OCI-LY7 (cell line): ENCODE results near the gene SLC9A6. TPM values are rescaled to one million over a fixed set of nuclear protein-coding genes. Genes with fewer than 3 reads are reported as not detected.

ENCODE experiments used
- BruUV-seq: library from RNA; stranded (reverse); fragments of 400-500 nt; replicated peaks from 2 replicates; lab custom pipeline; 2021; lab: Mats Ljungman, UMichigan
- CTCF ChIA-PET: fragments of 300-600 bp; sonication (Branson Sonifier 250); formaldehyde crosslinking; loops from one replicate; lab custom pipeline; 2022; ENCODE audit warnings: antibody characterized with exemption; ENCODE audit not compliant: unreplicated experiment; lab: Charles Lee
- POLR2A ChIA-PET: fragments of 300-600 bp; sonication (Branson Sonifier 250); formaldehyde crosslinking; loops from one replicate; lab custom pipeline; 2022; ENCODE audit warnings: antibody characterized with exemption; lab: Charles Lee
- DNase-seq: peaks from one replicate; pipeline ENCODE4 v3.0.0-alpha.2; 2015; ENCODE audit warnings: low spot score
- H2AFZ ChIP-seq: fragments of 200-600 bp; sonication (generic), shearing (Covaris generic); 2 replicates; pipeline ENCODE4 v1.6.1; 2014; ENCODE audit warnings: mild to moderate bottlenecking, antibody characterized with exemption, low read length, moderate library complexity
- H3K27ac ChIP-seq: fragments of 200-600 bp; sonication (generic); 2 replicates; pipeline ENCODE4 v1.5.1; 2014; ENCODE audit warnings: mixed run types, low read depth, mild to moderate bottlenecking, moderate library complexity, low read length, inconsistent platforms; ENCODE audit not compliant: poor library complexity, severe bottlenecking
- H3K36me3 ChIP-seq: fragments of 200-600 bp; sonication (generic); 2 replicates; pipeline ENCODE4 v1.6.1; 2014; ENCODE audit warnings: mild to moderate bottlenecking, antibody characterized with exemption, low read length, moderate library complexity, mixed read lengths; ENCODE audit not compliant: insufficient read depth
- H3K4me1 ChIP-seq: fragments of 200-600 bp; sonication (generic); 2 replicates; pipeline ENCODE4 v1.5.1; 2014; ENCODE audit warnings: mild to moderate bottlenecking, low read length; ENCODE audit not compliant: insufficient read depth, poor library complexity, severe bottlenecking
- H3K4me2 ChIP-seq: fragments of 200-600 bp; sonication (generic); 2 replicates; pipeline ENCODE4 v1.6.1; 2014; ENCODE audit warnings: mild to moderate bottlenecking, low read length
- H3K4me3 ChIP-seq: fragments of 200-600 bp; sonication (generic); 2 replicates; pipeline ENCODE4 v1.5.1; 2014; ENCODE audit warnings: mild to moderate bottlenecking, low read depth, low read length; ENCODE audit not compliant: poor library complexity, severe bottlenecking
- H3K79me2 ChIP-seq: fragments of 200-600 bp; sonication (generic); 2 replicates; pipeline ENCODE4 v1.6.1; 2016; ENCODE audit warnings: low read depth, mild to moderate bottlenecking, low read length, moderate library complexity, mixed read lengths; ENCODE audit not compliant: insufficient read depth
- H3K9me2 ChIP-seq: fragments of 200-600 bp; sonication (generic); 2 replicates; pipeline ENCODE4 v1.6.1; 2016; ENCODE audit warnings: mild to moderate bottlenecking, low read length, mixed read lengths; ENCODE audit not compliant: insufficient read depth
- H3K9me3 ChIP-seq: fragments of 200-600 bp; sonication (generic); 2 replicates; pipeline ENCODE4 v1.6.1; 2014; ENCODE audit warnings: mild to moderate bottlenecking, mixed run types, low read length, mixed read lengths
- H4K20me1 ChIP-seq: fragments of 200-600 bp; sonication (generic); 2 replicates; pipeline ENCODE4 v1.6.1; 2014; ENCODE audit warnings: mild to moderate bottlenecking, antibody characterized with exemption, low read length, moderate library complexity, mixed read lengths; ENCODE audit not compliant: insufficient read depth
- CTCF ChIP-seq: fragments of 200-600 bp; sonication (generic); conservative IDR thresholded peaks from 2 replicates; pipeline ENCODE4 v1.5.1; 2014; ENCODE audit warnings: mild to moderate bottlenecking, antibody characterized with exemption, low read length, moderate library complexity, mixed read lengths
- EZH2phosphoT487 ChIP-seq: fragments of 200-600 bp; sonication (generic); IDR thresholded peaks from 2 replicates; pipeline ENCODE4 v1.6.1; 2018; ENCODE audit warnings: low read depth, borderline replicate concordance, mild to moderate bottlenecking, mixed run types, antibody characterized with exemption, low read length, moderate library complexity, mixed read lengths
- intact Hi-C: fragments of 100-400 bp; cut with micrococcal nuclease; formaldehyde crosslinking; loops from one replicate; pipeline ENCODE4 v1.10.0; 2022; ENCODE audit not compliant: unreplicated experiment
- total RNA-seq, 2 experiments: library from RNA; depleted of rRNA in 1 of 2; stranded (reverse); fragments of >200 nt in 1 of 2; shearing (Covaris generic) in 1 of 2; gene quantifications; 2 replicates each; pipeline ENCODE4 v1.2.3, GENCODE V29; 2014 to 2022

SLC9A6 gene
- total RNA-seq, 2 experiments from 2014 or later = 7.7 to 12.6 TPM

GRCh38 chrX:135973025-135973547 lies 12.1 kb upstream of the SLC9A6 start:
- Histone ChIP-seq H3K9me2 (no peaks in the 10 kb centered on the region), H3K9me3 (no peaks in the 10 kb centered on the region), H2AFZ (peak overlapping the region; percentile 66), H4K20me1 (no peaks in the 10 kb centered on the region; the same call in 1 of the 2 replicates), H3K36me3 (no peaks in the 10 kb centered on the region), H3K27ac (peak overlapping the region; percentile 53), H3K4me2 (peak overlapping the region; percentile 87), H3K4me1 (peaks cover 22% of the 10 kb centered on the region), H3K79me2 (peaks cover 28% of the 10 kb centered on the region), H3K4me3 (peak overlapping the region; percentile 96)
- intact Hi-C loops = loop anchor here (5.0 to 10.0 kb wide), 3 partner anchors 448 to 812 kb away; partner anchors contain the start of genes ARHGEF6, HTATSF1 and INTS6L
- ChIA-PET CTCF (no interaction called here), POLR2A (interaction anchor here (1.5 kb wide), 1 partner anchor 11 kb away, joined by 6 read pairs; no protein-coding TSS in a partner anchor)
- peak; percentile 28; the same call in 1 of the 2 replicates for TF ChIP-seq CTCF
- no peak for TF ChIP-seq EZH2phosphoT487
- peak; percentile 12 for DNase-seq
- TSS peak; percentile 64 for BruUV-seq

- no peaks in the 10 kb centered on the region for H3K9me3 ChIP-seq
- peak within 1 kb of the TSS; percentile 87 for H3K4me2 ChIP-seq
- H3K79me2 ChIP-seq = peaks cover 28% of the 10 kb centered on the region
- no peaks in the 10 kb centered on the region for H3K9me2 ChIP-seq
- no peaks in the 10 kb centered on the region; the same call in 1 of the 2 replicates for H4K20me1 ChIP-seq
- H3K4me3 ChIP-seq = peak within 1 kb of the TSS; percentile 96
- intact Hi-C loops = loop anchor here (5.0 to 10.0 kb wide), 3 partner anchors 449 to 811 kb away; partner anchors contain the start of genes ARHGEF6, HTATSF1 and INTS6L
- H3K36me3 ChIP-seq = no peaks in the 10 kb centered on the region
- BruUV-seq = no TSS peak
- peak within 1 kb of the TSS; percentile 66 for H2AFZ ChIP-seq
- CTCF ChIA-PET = no interaction called here
- POLR2A ChIA-PET = interaction anchor here (0.8 to 1.5 kb wide), 3 partner anchors 11 to 26 kb away, joined by 3 to 6 read pairs (median 3); no protein-coding TSS in a partner anchor
- no peak for TF ChIP-seq CTCF
- no peak for TF ChIP-seq EZH2phosphoT487
- H3K4me1 ChIP-seq = peaks cover 22% of the 10 kb centered on the region
- peak; percentile 85 for DNase-seq
- H3K27ac ChIP-seq = peak within 1 kb of the TSS; percentile 53
These were observed 11.5 kb upstream of the SLC9A6 start, which contains the start of gene MMGT1 for GRCh38 chrX:135973548-135974278. Gene MMGT1 (minus strand): TSS chrX:135973988. CDS start chrX:135973675, 313 bp downstream.
